ENCODE measurements around the gene LRRC3C.

The LRRC3C gene

GRCh38 chr17:39970157-39970692 lies 42.7 kb downstream of the LRRC3C start:
- H3K27ac ChIP-seq: no peak overlapping the region
- no peak overlapping the region for H3K9ac ChIP-seq (ENCODE audit: insufficient read length)
- DNase-seq (ENCODE audit: low read depth, low spot score): no peak
- no peaks in the 10 kb centered on the region for H3K36me3 ChIP-seq (ENCODE audit: insufficient read depth, low read length)
- no peak for TF ChIP-seq EZH2 (IDR thresholded peaks at IDR 0.05)
- no peak overlapping the region for H3K4me3 ChIP-seq
- no peaks in the 10 kb centered on the region for H3K9me3 ChIP-seq (ENCODE audit: low read depth, low read length)

DNA sequence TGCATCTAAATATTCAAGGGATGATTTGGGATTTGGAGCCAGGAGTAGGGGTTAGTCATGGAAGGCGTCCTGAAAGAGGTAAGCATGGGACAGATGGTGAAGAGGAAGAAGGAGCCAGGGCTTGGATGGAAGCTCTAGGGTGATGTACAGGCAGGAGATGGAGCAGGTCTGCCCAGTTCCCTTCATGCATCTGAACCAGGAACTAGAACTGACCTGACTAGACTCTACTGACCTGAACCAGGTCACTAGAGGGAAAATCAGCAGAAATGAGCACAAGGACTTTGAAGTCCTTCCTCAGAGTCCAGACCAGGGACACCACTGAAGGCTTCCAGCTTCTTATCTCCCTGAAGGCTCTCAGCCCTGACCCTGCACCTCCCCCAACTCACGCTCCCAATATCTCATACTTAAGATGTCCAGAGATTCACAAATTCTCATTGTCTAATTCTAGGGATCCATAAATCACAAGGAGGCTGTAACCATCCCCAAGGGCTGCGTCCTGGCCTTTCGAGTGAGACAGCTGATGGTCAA lies 43.6 kb downstream of the LRRC3C start:
- no peak overlapping the region for H3K9ac ChIP-seq (ENCODE audit: insufficient read length)
- no peak overlapping the region for H3K27ac ChIP-seq
- no peaks in the 10 kb centered on the region for H3K9me3 ChIP-seq (ENCODE audit: low read depth, low read length)
- TF ChIP-seq POLR2AphosphoS5 (IDR thresholded peaks at IDR 0.05; ENCODE audit: borderline replicate concordance, low read depth, low read length) (no peak), EZH2 (IDR thresholded peaks at IDR 0.05) (no peak), FOXP2 (optimal IDR thresholded peaks at IDR 0.05; ENCODE audit: control extremely low read depth, extremely low read length, insufficient read depth) (no peak)
- DNase-seq (ENCODE audit: low read depth, low spot score): no peak
- no peaks in the 10 kb centered on the region for H3K36me3 ChIP-seq (ENCODE audit: insufficient read depth, low read length)
- H3K4me3 ChIP-seq: no peak overlapping the region

GRCh38 chr17:39972271-39972670 lies 44.7 kb downstream of the LRRC3C start:
- Histone ChIP-seq H3K4me3 (no peak overlapping the region), H3K36me3 (ENCODE audit: insufficient read depth, low read length) (no peaks in the 10 kb centered on the region), H3K9ac (ENCODE audit: insufficient read length) (peak overlapping the region; percentile 57), H3K27ac (no peak overlapping the region), H3K9me3 (ENCODE audit: low read depth, low read length) (no peaks in the 10 kb centered on the region)
- no peak for TF ChIP-seq FOXP2 (optimal IDR thresholded peaks at IDR 0.05; ENCODE audit: control extremely low read depth, extremely low read length, insufficient read depth)
- no peak for TF ChIP-seq POLR2AphosphoS5 (IDR thresholded peaks at IDR 0.05; ENCODE audit: borderline replicate concordance, low read depth, low read length)
- TF ChIP-seq EZH2 (IDR thresholded peaks at IDR 0.05): no peak
- no peak for DNase-seq (ENCODE audit: low read depth, low spot score)

- no peak for DNase-seq (ENCODE audit: low read depth, low spot score)
- TF ChIP-seq FOXP2 (optimal IDR thresholded peaks at IDR 0.05; ENCODE audit: control extremely low read depth, extremely low read length, insufficient read depth) (no peak), POLR2AphosphoS5 (IDR thresholded peaks at IDR 0.05; ENCODE audit: borderline replicate concordance, low read depth, low read length) (no peak), EZH2 (IDR thresholded peaks at IDR 0.05) (no peak)
- Histone ChIP-seq H3K9ac (ENCODE audit: insufficient read length) (no peak overlapping the region), H3K9me3 (ENCODE audit: low read depth, low read length) (no peaks in the 10 kb centered on the region), H3K36me3 (ENCODE audit: insufficient read depth, low read length) (no peaks in the 10 kb centered on the region), H3K4me3 (no peak overlapping the region), H3K27ac (no peak overlapping the region)
Observed at GRCh38 chr17:39973496-39973895, 46.0 kb downstream of the LRRC3C start.

DNA sequence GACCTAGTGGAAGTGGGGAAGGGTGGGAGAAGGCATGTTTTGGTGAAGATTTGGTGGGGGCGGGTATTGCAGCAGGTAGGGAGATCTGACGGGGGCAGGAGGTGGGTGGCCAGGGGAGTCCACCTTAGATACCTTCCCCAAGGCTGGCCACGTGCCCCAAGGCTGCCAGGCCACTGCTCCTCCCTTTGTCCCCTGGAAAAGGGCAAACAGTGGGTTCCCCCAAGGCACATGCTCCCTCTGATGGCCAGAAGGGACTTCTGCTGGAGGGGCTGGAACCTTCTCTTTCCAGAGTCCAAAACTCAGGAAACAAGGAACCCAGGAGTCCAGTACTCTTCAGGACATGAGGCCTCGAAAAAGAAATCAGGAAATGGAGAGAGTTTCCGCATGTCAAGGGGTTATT lies 46.9 kb downstream of the LRRC3C start:
- Histone ChIP-seq H3K9ac (ENCODE audit: insufficient read length) (no peak overlapping the region), H3K36me3 (ENCODE audit: insufficient read depth, low read length) (no peaks in the 10 kb centered on the region), H3K9me3 (ENCODE audit: low read depth, low read length) (no peaks in the 10 kb centered on the region), H3K27ac (no peak overlapping the region), H3K4me3 (no peak overlapping the region)
- TF ChIP-seq FOXP2 (optimal IDR thresholded peaks at IDR 0.05; ENCODE audit: control extremely low read depth, extremely low read length, insufficient read depth): no peak
- TF ChIP-seq POLR2AphosphoS5 (IDR thresholded peaks at IDR 0.05; ENCODE audit: borderline replicate concordance, low read depth, low read length): no peak
- TF ChIP-seq EZH2 (IDR thresholded peaks at IDR 0.05): no peak
- no peak for DNase-seq (ENCODE audit: low read depth, low spot score)

GRCh38 chr17:39975801-39976200 lies 48.3 kb downstream of the LRRC3C start:
- Histone ChIP-seq H3K36me3 (ENCODE audit: insufficient read depth, low read length) (no peaks in the 10 kb centered on the region), H3K27ac (no peak overlapping the region), H3K9me3 (ENCODE audit: low read depth, low read length) (no peaks in the 10 kb centered on the region), H3K9ac (ENCODE audit: insufficient read length) (no peak overlapping the region), H3K4me3 (no peak overlapping the region)
- no peak for DNase-seq (ENCODE audit: low read depth, low spot score)
- TF ChIP-seq EZH2 (IDR thresholded peaks at IDR 0.05) (no peak), POLR2AphosphoS5 (IDR thresholded peaks at IDR 0.05; ENCODE audit: borderline replicate concordance, low read depth, low read length) (no peak), FOXP2 (optimal IDR thresholded peaks at IDR 0.05; ENCODE audit: control extremely low read depth, extremely low read length, insufficient read depth) (no peak)

DNA sequence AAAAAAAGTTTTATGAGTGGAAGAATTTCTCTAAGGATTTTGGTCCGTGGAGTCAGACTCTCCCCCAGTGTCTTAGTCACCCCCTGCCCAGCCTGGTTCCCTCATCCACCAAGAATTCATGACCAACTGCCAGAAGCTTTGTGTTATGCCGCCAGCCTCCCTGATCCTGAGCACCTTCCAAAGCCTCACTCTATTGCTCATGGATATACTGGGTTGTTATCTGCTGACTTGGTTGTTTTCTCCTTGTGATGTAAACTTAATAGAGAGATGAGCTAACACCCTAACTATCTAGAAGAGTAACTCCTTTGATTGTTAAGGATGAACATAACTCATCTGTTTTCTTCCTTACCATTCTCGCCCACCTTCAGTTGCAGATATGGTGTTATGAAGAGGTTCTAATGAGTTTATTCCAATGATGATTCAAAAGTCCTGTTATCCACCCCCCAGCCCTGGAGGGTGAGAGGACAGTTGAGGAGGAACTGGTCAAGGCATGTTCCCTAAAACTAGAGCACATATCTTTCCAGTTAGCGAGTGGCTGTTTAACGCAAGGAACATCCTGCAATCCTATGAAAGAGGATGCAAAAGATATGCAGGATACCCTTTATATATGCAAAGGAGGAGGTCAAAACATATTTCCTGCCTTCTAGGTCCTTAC lies 51.6 kb downstream of the LRRC3C start:
- Histone ChIP-seq H3K9me3 (ENCODE audit: low read depth, low read length) (no peaks in the 10 kb centered on the region), H3K36me3 (ENCODE audit: insufficient read depth, low read length) (peaks cover 17% of the 10 kb centered on the region), H3K9ac (ENCODE audit: insufficient read length) (peak overlapping the region; percentile 56), H3K4me3 (peak overlapping the region; percentile 89; the same call in 1 of the 2 replicates), H3K27ac (no peak overlapping the region)
- TF ChIP-seq EZH2 (IDR thresholded peaks at IDR 0.05) (no peak), POLR2AphosphoS5 (IDR thresholded peaks at IDR 0.05; ENCODE audit: borderline replicate concordance, low read depth, low read length) (no peak), FOXP2 (optimal IDR thresholded peaks at IDR 0.05; ENCODE audit: control extremely low read depth, extremely low read length, insufficient read depth) (no peak)
- no peak for DNase-seq (ENCODE audit: low read depth, low spot score)

DNA sequence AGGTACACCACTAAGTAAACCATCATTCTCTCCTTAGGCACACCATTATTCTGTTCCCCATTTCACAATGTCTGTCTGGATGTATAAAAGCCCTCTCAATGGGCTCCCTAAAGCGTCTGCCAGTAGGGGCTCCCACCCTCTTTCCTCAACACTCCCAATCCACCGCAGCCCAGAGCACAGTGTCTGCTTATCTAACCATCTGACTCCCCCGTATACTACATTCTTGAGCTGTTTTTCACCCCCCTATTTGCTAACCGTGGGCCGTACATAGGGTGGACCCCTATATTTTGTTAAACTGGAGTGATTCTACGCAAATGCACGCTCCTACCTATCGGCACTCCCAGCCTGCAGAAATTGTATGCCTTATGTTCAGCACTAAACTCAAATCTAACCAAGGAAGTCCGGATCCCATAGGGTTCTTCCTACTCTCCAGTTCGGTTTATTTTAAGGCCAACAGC lies 52.4 kb downstream of the LRRC3C start:
- Histone ChIP-seq H3K9ac (ENCODE audit: insufficient read length) (peak overlapping the region; percentile 56), H3K9me3 (ENCODE audit: low read depth, low read length) (no peaks in the 10 kb centered on the region), H3K27ac (no peak overlapping the region), H3K36me3 (ENCODE audit: insufficient read depth, low read length) (peaks cover 25% of the 10 kb centered on the region), H3K4me3 (peak overlapping the region; percentile 89)
- DNase-seq (ENCODE audit: low read depth, low spot score): peak; percentile 22
- TF ChIP-seq FOXP2 (optimal IDR thresholded peaks at IDR 0.05; ENCODE audit: control extremely low read depth, extremely low read length, insufficient read depth) (no peak), EZH2 (IDR thresholded peaks at IDR 0.05) (no peak), POLR2AphosphoS5 (IDR thresholded peaks at IDR 0.05; ENCODE audit: borderline replicate concordance, low read depth, low read length) (no peak)

All from SK-N-MC (cell line).